Naive thymus-derived CD4-positive, alpha-beta T cell (primary cell): Measurements from ENCODE around the gene NLGN4X. TPM values are rescaled to one million over a fixed set of nuclear protein-coding genes. Genes with fewer than 3 reads are reported as not detected.

ENCODE experiments used
- ATAC-seq: fragments of 150-1000 bp; cut with Tn5 transposase; 2 replicates; pipeline ENCODE4 v1.10.0; 2021; ENCODE audit warnings: mild to moderate bottlenecking, moderate library complexity
- CTCF ChIA-PET: fragments of 350-600 bp; sonication (Branson Sonifier 250); formaldehyde crosslinking; loops from one replicate; lab custom pipeline; 2021; ENCODE audit warnings: antibody characterized with exemption; lab: Charles Lee
- POLR2A ChIA-PET: fragments of 350-600 bp; sonication (Branson Sonifier 250); formaldehyde crosslinking; loops from one replicate; lab custom pipeline; 2021; ENCODE audit warnings: antibody characterized with exemption, inconsistent platforms; lab: Charles Lee
- DNase-seq, 9 donors: peaks; one replicate each; pipeline versions ENCODE4 v3.0.0 to v3.0.0-alpha.2; 2020 to 2022; ENCODE audit warnings: mixed read lengths in 1 of 9
- H3K27ac ChIP-seq: one replicate; pipeline ENCODE4 v1.7.0; 2013; ENCODE audit warnings: mild to moderate bottlenecking, low read depth, low read length, moderate library complexity
- H3K27me3 ChIP-seq, 2 donors: one replicate each; pipeline ENCODE4 v1.7.0; 2013; ENCODE audit warnings: low read length in 2 of 2, mild to moderate bottlenecking in 2 of 2, moderate library complexity in 2 of 2; ENCODE audit not compliant: control insufficient read depth in 2 of 2, insufficient read depth in 2 of 2
- H3K36me3 ChIP-seq, 3 experiments: 1 replicate in 2 of 3; 2 replicates in 1 of 3; pipeline ENCODE4 v1.7.0; 2013; ENCODE audit warnings: low read length in 3 of 3, mild to moderate bottlenecking in 3 of 3, moderate library complexity in 1 of 3; ENCODE audit not compliant: insufficient read depth in 3 of 3, control insufficient read depth in 2 of 3
- H3K4me1 ChIP-seq, 2 donors: one replicate each; pipeline ENCODE4 v1.7.0; 2013; ENCODE audit warnings: low read length in 2 of 2, mild to moderate bottlenecking in 2 of 2, moderate library complexity in 1 of 2; ENCODE audit not compliant: control insufficient read depth in 2 of 2, insufficient read depth in 2 of 2
- H3K4me3 ChIP-seq: 2 replicates; pipeline ENCODE4 v1.7.0; 2013; ENCODE audit warnings: mild to moderate bottlenecking, low read length
- H3K9me3 ChIP-seq, 3 experiments: 1 replicate in 2 of 3; 2 replicates in 1 of 3; pipeline ENCODE4 v1.7.0; 2013; ENCODE audit warnings: low read length in 3 of 3; ENCODE audit not compliant: control insufficient read depth in 2 of 3
- H3K27ac Mint-ChIP-seq, 9 donors: one replicate each; pipeline ENCODE4 v1.8.0; 2020 to 2022; ENCODE audit warnings: mixed read lengths in 9 of 9, mild to moderate bottlenecking in 8 of 9, moderate library complexity in 5 of 9, inconsistent platforms in 2 of 9
- H3K27me3 Mint-ChIP-seq, 5 donors: one replicate each; pipeline ENCODE4 v1.8.0; 2021 to 2022; ENCODE audit warnings: mixed read lengths in 5 of 5, mild to moderate bottlenecking in 1 of 5
- H3K36me3 Mint-ChIP-seq, 5 donors: one replicate each; pipeline ENCODE4 v1.8.0; 2020 to 2022; ENCODE audit warnings: mixed read lengths in 5 of 5, mild to moderate bottlenecking in 3 of 5, inconsistent platforms in 1 of 5
- H3K4me1 Mint-ChIP-seq, 7 donors: one replicate each; pipeline ENCODE4 v1.8.0; 2020 to 2022; ENCODE audit warnings: mixed read lengths in 7 of 7, mild to moderate bottlenecking in 3 of 7, inconsistent platforms in 1 of 7
- H3K4me3 Mint-ChIP-seq, 10 donors: one replicate each; pipeline ENCODE4 v1.8.0; 2020 to 2022; ENCODE audit warnings: mild to moderate bottlenecking in 10 of 10, mixed read lengths in 10 of 10, moderate library complexity in 6 of 10, inconsistent platforms in 2 of 10
- H3K9me3 Mint-ChIP-seq, 11 donors: one replicate each; pipeline ENCODE4 v1.8.0; 2020 to 2022; ENCODE audit warnings: mixed read lengths in 11 of 11, mild to moderate bottlenecking in 4 of 11, inconsistent platforms in 1 of 11, moderate library complexity in 1 of 11
- intact Hi-C, 2 donors: fragments of 100-400 bp; cut with micrococcal nuclease; formaldehyde crosslinking; loops; one replicate each; pipeline ENCODE4 v1.15.1; 2023
- polyA plus RNA-seq, 2 donors: library from polyadenylated mRNA; unstranded; fragments of 300-500 nt; fragmentation: Illumina TruSeq; gene quantifications; one replicate each; pipeline ENCODE4 v1.2.3, GENCODE V29; 2021
- total RNA-seq, 6 experiments: library from RNA in 5 of 6; stranded (reverse) in 5 of 6; gene quantifications; 1 replicate in 5 of 6; 2 replicates in 1 of 6; pipeline ENCODE4 v1.2.3 and lab custom pipeline; 2021 to 2026

NLGN4X gene
- total and polyA plus RNA-seq, 7 experiments from 2014 or later, result 0.17 TPM; not detected in 6

- Mint-ChIP-seq H3K4me1 (no peaks in the 10 kb centered on the region), H3K36me3 (no peaks in the 10 kb centered on the region), H3K4me3 (no peak overlapping the region), H3K9me3 (peaks cover 0 to 5% (median 0%) of the 10 kb centered on the region in 11 donors), H3K27ac (no peak overlapping the region), H3K27me3 (peaks cover 0 to 3% (median 0%) of the 10 kb centered on the region in 5 donors)
- no peaks in the 10 kb centered on the region for H3K9me3 ChIP-seq
- H3K4me3 ChIP-seq, result no peak overlapping the region
- no peak for DNase-seq
- intact Hi-C loops, result no loop called here
- H3K27ac ChIP-seq, result no peak overlapping the region
- ATAC-seq, result no peak
- no peaks in the 10 kb centered on the region for H3K4me1 ChIP-seq
- ChIA-PET CTCF (no interaction called here), POLR2A (no interaction called here)
- no peaks in the 10 kb centered on the region for H3K27me3 ChIP-seq
- H3K36me3 ChIP-seq, result no peaks in the 10 kb centered on the region
Observed at GRCh38 chrX:6129195-6129594, 99.5 kb downstream of the NLGN4X start.

GRCh38 chrX:6120329-6120728, 108.3 kb downstream of the NLGN4X start:
- Mint-ChIP-seq H3K27ac (no peak overlapping the region), H3K4me3 (no peak overlapping the region)
- intact Hi-C loops, result no loop called here

GRCh38 chrX:6095469-6095868, 133.2 kb downstream of the NLGN4X start:
- Histone ChIP-seq H3K27me3 (no peaks in the 10 kb centered on the region), H3K4me3 (no peak overlapping the region), H3K4me1 (no peaks in the 10 kb centered on the region), H3K9me3 (no peaks in the 10 kb centered on the region), H3K36me3 (no peaks in the 10 kb centered on the region), H3K27ac (no peak overlapping the region)
- intact Hi-C loops, result no loop called here
- H3K27me3 Mint-ChIP-seq, result no peaks in the 10 kb centered on the region
- CTCF ChIA-PET, result no interaction called here
- H3K9me3 Mint-ChIP-seq, result peaks cover 0 to 4% (median 0%) of the 10 kb centered on the region in 11 donors
- H3K4me1 Mint-ChIP-seq, result no peaks in the 10 kb centered on the region
- no peak for ATAC-seq
- H3K4me3 Mint-ChIP-seq, result no peak overlapping the region
- no peak for DNase-seq
- POLR2A ChIA-PET, result no interaction called here
- H3K27ac Mint-ChIP-seq, result no peak overlapping the region
- no peaks in the 10 kb centered on the region for H3K36me3 Mint-ChIP-seq

More at GRCh38 chrX:6120329-6120728, 108.3 kb downstream of the NLGN4X start:
- DNase-seq, result no peak
- Histone ChIP-seq H3K4me3 (no peak overlapping the region), H3K36me3 (no peaks in the 10 kb centered on the region), H3K9me3 (no peaks in the 10 kb centered on the region), H3K4me1 (no peaks in the 10 kb centered on the region), H3K27me3 (no peaks in the 10 kb centered on the region), H3K27ac (no peak overlapping the region)
- H3K9me3 Mint-ChIP-seq, result peaks cover 0 to 12% (median 0%) of the 10 kb centered on the region in 11 donors
- ChIA-PET POLR2A (no interaction called here), CTCF (no interaction called here)
- H3K27me3 Mint-ChIP-seq, result no peaks in the 10 kb centered on the region
- no peak for ATAC-seq
- no peaks in the 10 kb centered on the region for H3K36me3 Mint-ChIP-seq
- H3K4me1 Mint-ChIP-seq, result no peaks in the 10 kb centered on the region

GRCh38 chrX:6074532-6074931, 154.1 kb downstream of the NLGN4X start:
- Histone ChIP-seq H3K4me1 (no peaks in the 10 kb centered on the region), H3K27me3 (no peaks in the 10 kb centered on the region), H3K9me3 (no peaks in the 10 kb centered on the region), H3K27ac (no peak overlapping the region), H3K36me3 (no peaks in the 10 kb centered on the region), H3K4me3 (no peak overlapping the region)
- Mint-ChIP-seq H3K27ac (no peak overlapping the region), H3K4me1 (no peaks in the 10 kb centered on the region), H3K9me3 (peaks cover 0 to 6% (median 0%) of the 10 kb centered on the region in 11 donors), H3K36me3 (no peaks in the 10 kb centered on the region), H3K27me3 (no peaks in the 10 kb centered on the region), H3K4me3 (no peak overlapping the region)
- ChIA-PET POLR2A (no interaction called here), CTCF (no interaction called here)
- DNase-seq, result no peak
- no peak for ATAC-seq
- intact Hi-C loops, result no loop called here

GRCh38 chrX:6071731-6072130, 156.9 kb downstream of the NLGN4X start:
- Mint-ChIP-seq H3K36me3 (no peaks in the 10 kb centered on the region), H3K27me3 (no peaks in the 10 kb centered on the region), H3K4me3 (no peak overlapping the region), H3K4me1 (no peaks in the 10 kb centered on the region), H3K27ac (no peak overlapping the region), H3K9me3 (peaks cover 0 to 8% (median 0%) of the 10 kb centered on the region in 11 donors)
- H3K36me3 ChIP-seq, result no peaks in the 10 kb centered on the region
- CTCF ChIA-PET, result no interaction called here
- no peaks in the 10 kb centered on the region for H3K4me1 ChIP-seq
- POLR2A ChIA-PET, result no interaction called here
- H3K9me3 ChIP-seq, result no peaks in the 10 kb centered on the region
- H3K27me3 ChIP-seq, result no peaks in the 10 kb centered on the region
- DNase-seq, result no peak
- no peak overlapping the region for H3K27ac ChIP-seq
- intact Hi-C loops, result no loop called here
- ATAC-seq, result no peak
- no peak overlapping the region for H3K4me3 ChIP-seq

- H3K27ac ChIP-seq, result no peak overlapping the region
- POLR2A ChIA-PET, result no interaction called here
- DNase-seq (no peak), ATAC-seq (no peak)
- H3K4me3 ChIP-seq, result no peak overlapping the region
- H3K9me3 ChIP-seq, result no peaks in the 10 kb centered on the region
- H3K27me3 Mint-ChIP-seq, result no peaks in the 10 kb centered on the region
- H3K4me1 Mint-ChIP-seq, result no peaks in the 10 kb centered on the region
- H3K4me3 Mint-ChIP-seq, result no peak overlapping the region
- H3K36me3 ChIP-seq, result no peaks in the 10 kb centered on the region
- intact Hi-C loops, result no loop called here
- H3K9me3 Mint-ChIP-seq, result peaks cover 0 to 6% (median 0%) of the 10 kb centered on the region in 11 donors
- no peaks in the 10 kb centered on the region for H3K36me3 Mint-ChIP-seq
- H3K27me3 ChIP-seq, result no peaks in the 10 kb centered on the region
- H3K27ac Mint-ChIP-seq, result no peak overlapping the region
- CTCF ChIA-PET, result no interaction called here
- H3K4me1 ChIP-seq, result no peaks in the 10 kb centered on the region
Observed at GRCh38 chrX:6067600-6067999, 161.1 kb downstream of the NLGN4X start.

- H3K4me3 Mint-ChIP-seq, result no peak overlapping the region
- intact Hi-C loops, result no loop called here
- no peaks in the 10 kb centered on the region for H3K4me1 Mint-ChIP-seq
- H3K9me3 ChIP-seq, result no peaks in the 10 kb centered on the region
- H3K9me3 Mint-ChIP-seq, result peaks cover 0 to 3% (median 0%) of the 10 kb centered on the region in 11 donors
- ChIA-PET CTCF (no interaction called here), POLR2A (no interaction called here)
- H3K27ac Mint-ChIP-seq, result no peak overlapping the region
- H3K27me3 Mint-ChIP-seq, result no peaks in the 10 kb centered on the region
- no peaks in the 10 kb centered on the region for H3K4me1 ChIP-seq
- H3K4me3 ChIP-seq, result no peak overlapping the region
- H3K27ac ChIP-seq, result no peak overlapping the region
- no peak for DNase-seq
- no peaks in the 10 kb centered on the region for H3K36me3 ChIP-seq
- H3K27me3 ChIP-seq, result no peaks in the 10 kb centered on the region
- ATAC-seq, result no peak
- H3K36me3 Mint-ChIP-seq, result no peaks in the 10 kb centered on the region
Observed at GRCh38 chrX:6053141-6053540, 175.5 kb downstream of the NLGN4X start.
